K562 (cell line): ENCODE data around the gene HOPX. TPM values are rescaled to one million over a fixed set of nuclear protein-coding genes. Genes with fewer than 3 reads are reported as not detected.

Experiments used
- ATAC-seq: fragments of 200-7000 bp; cut with Tn5 transposase; 3 replicates; pipeline ENCODE4 v1.9.1; 2020; ENCODE audit warnings: moderate library complexity
- BruUV-seq: library from RNA; stranded (reverse); fragments of 400-500 nt; replicated peaks from 2 replicates; lab custom pipeline; 2021; lab: Mats Ljungman, UMichigan
- CTCF ChIA-PET: fragments of 300-600 bp; formaldehyde crosslinking; extraction: SDS; loops from one replicate; lab custom pipeline; 2021; ENCODE audit warnings: low intra/inter-chr PET ratio; lab: Yijun Ruan, JAX
- POLR2A ChIA-PET: fragments of 300-600, 350-650 bp; sonication (Branson Sonifier 250); formaldehyde crosslinking; extraction: SDS; loops from one replicate; lab custom pipeline; 2021; ENCODE audit warnings: antibody characterized with exemption, inconsistent platforms; lab: Yijun Ruan, JAX
- DNase-seq, 4 experiments: peaks; one replicate each; pipeline versions ENCODE4 v3.0.0 to v3.0.0-alpha.2; 2011 to 2018; ENCODE audit warnings: low spot score in 3 of 4, mixed read lengths in 3 of 4; ENCODE audit errors: extremely low read depth in 1 of 4
- FAIRE-seq: peaks from 2 replicates; lab custom pipeline; 2011; peaks lifted over from hg19 to GRCh38; lab: Jason Lieb, UNC
- H2AFZ ChIP-seq: 2 replicates; pipeline ENCODE4 v1.6.0; 2011; ENCODE audit warnings: low read depth, low read length, control low read depth, inconsistent platforms
- H3K27ac ChIP-seq: fragments of 200-600 bp; 3 replicates; pipeline ENCODE4 v1.8.0; 2011; ENCODE audit warnings: low read depth, mild to moderate bottlenecking, control low read depth, inconsistent platforms, low read length, moderate library complexity, mixed read lengths; ENCODE audit errors: extremely low read depth
- H3K27me3 ChIP-seq, 2 experiments: fragments of 300-600 bp in 1 of 2; 2 replicates in 1 of 2; 3 replicates in 1 of 2; pipeline versions ENCODE4 v1.6.0 to v1.8.0; 2011; ENCODE audit warnings: inconsistent platforms in 2 of 2, low read length in 2 of 2, mild to moderate bottlenecking in 1 of 2, mixed read lengths in 1 of 2, moderate library complexity in 1 of 2; ENCODE audit not compliant: control insufficient read depth in 2 of 2, insufficient read depth in 2 of 2
- H3K36me3 ChIP-seq: fragments of 300-600 bp; 3 replicates; pipeline ENCODE4 v1.8.0; 2011; ENCODE audit warnings: mild to moderate bottlenecking, low read length, inconsistent platforms; ENCODE audit not compliant: control insufficient read depth, insufficient read depth
- H3K4me1 ChIP-seq, 2 experiments: fragments of 200-600 bp in 1 of 2; replicated peaks in 1 of 2; 2 replicates in 1 of 2; 3 replicates in 1 of 2; pipeline versions ENCODE4 v1.5.1 to v1.8.0; 2011; ENCODE audit warnings: inconsistent platforms in 2 of 2, low read length in 2 of 2, mild to moderate bottlenecking in 1 of 2, mixed read lengths in 1 of 2, moderate library complexity in 1 of 2; ENCODE audit not compliant: control insufficient read depth in 2 of 2, insufficient read depth in 2 of 2
- H3K4me2 ChIP-seq: 2 replicates; pipeline ENCODE4 v1.6.1; 2011; ENCODE audit warnings: low read length, control low read depth, inconsistent platforms, mixed read lengths; ENCODE audit not compliant: insufficient read depth
- H3K4me3 ChIP-seq: fragments of 200-600 bp; sonication (generic), shearing (Covaris generic); 2 replicates; pipeline ENCODE4 v1.5.1; 2016; ENCODE audit warnings: control low read depth, inconsistent platforms
- H3K79me2 ChIP-seq: fragments of 200-600 bp; 3 replicates; pipeline ENCODE4 v1.8.0; 2011; ENCODE audit warnings: low read length, inconsistent platforms; ENCODE audit not compliant: control insufficient read depth, insufficient read depth
- H3K9ac ChIP-seq, 2 experiments: 2 replicates each; pipeline versions ENCODE4 v1.6.0 to v1.6.1; 2011; ENCODE audit warnings: low read depth in 2 of 2, low read length in 2 of 2, control low read depth in 1 of 2, inconsistent platforms in 1 of 2, mild to moderate bottlenecking in 1 of 2, mixed read lengths in 1 of 2; ENCODE audit not compliant: insufficient read depth in 1 of 2
- H3K9me1 ChIP-seq: one replicate; pipeline ENCODE4 v1.6.0; 2011; ENCODE audit warnings: inconsistent platforms, mild to moderate bottlenecking, low read length, moderate library complexity; ENCODE audit not compliant: control insufficient read depth, insufficient read depth
- H3K9me3 ChIP-seq: replicated peaks from 2 replicates; pipeline ENCODE4 v1.5.1; 2011; ENCODE audit warnings: low read depth, low read length, inconsistent platforms; ENCODE audit not compliant: control insufficient read depth, insufficient read depth
- H4K20me1 ChIP-seq: replicated peaks from 2 replicates; pipeline ENCODE4 v1.6.1; 2011; ENCODE audit warnings: low read length, inconsistent platforms, mixed read lengths; ENCODE audit not compliant: control insufficient read depth, insufficient read depth
- CHCHD3 ChIP-seq: fragments of 250-450 bp; sonication (Bioruptor Pico); IDR thresholded peaks from 2 replicates; pipeline ENCODE4 v2.1.2; 2022; ENCODE audit warnings: mild to moderate bottlenecking
- CUX1 ChIP-seq: fragments of 200-800 bp; sonication (Bioruptor generic); IDR thresholded peaks from 2 replicates; pipeline ENCODE4 v1.6.1; 2016; ENCODE audit warnings: missing genetic modification characterization, missing compliant biosample characterization
- MAFF ChIP-seq: IDR thresholded peaks from 2 replicates; pipeline ENCODE4 v1.6.1; 2012; ENCODE audit warnings: low read length, improper control_type of control experiment
- MEF2D ChIP-seq: conservative IDR thresholded peaks from 2 replicates; pipeline ENCODE4 v1.6.1; 2016; ENCODE audit warnings: low read depth, missing genetic modification characterization, missing compliant biosample characterization
- NR2F6 ChIP-seq: fragments of 450-650 bp; formaldehyde crosslinking; IDR thresholded peaks from 2 replicates; pipeline ENCODE4 v1.4.0; 2020; ENCODE audit warnings: mild to moderate bottlenecking
- OTX1 ChIP-seq: fragments of 450-650 bp; formaldehyde crosslinking; IDR thresholded peaks from 2 replicates; pipeline ENCODE4 v1.4.0; 2022; ENCODE audit warnings: mild to moderate bottlenecking
- RBBP5 ChIP-seq: fragments of 200-600 bp; sonication (generic); IDR thresholded peaks from 2 replicates; pipeline ENCODE4 v1.6.1; 2012; ENCODE audit warnings: borderline replicate concordance, mild to moderate bottlenecking, low read length, control low read depth, inconsistent platforms; ENCODE audit not compliant: insufficient read depth, poor library complexity, severe bottlenecking
- U2AF2 ChIP-seq: fragments of 200-400 bp; formaldehyde crosslinking; optimal IDR thresholded peaks from 2 replicates; pipeline ENCODE3; 2017; ENCODE audit warnings: low read depth, mild to moderate bottlenecking, low read length
- ZBTB5 ChIP-seq: fragments of 450-650 bp; IDR thresholded peaks from 2 replicates; pipeline ENCODE4 v1.6.1; 2017; ENCODE audit warnings: antibody characterized with exemption
- ZNF592 ChIP-seq: fragments of 450-650 bp; IDR thresholded peaks from 2 replicates; pipeline ENCODE4 v1.6.1; 2017; ENCODE audit warnings: antibody characterized with exemption, mild to moderate bottlenecking
- WGBS: fragments of 100-300 bp; shearing (Covaris generic); methylation state at CpG from one replicate; pipeline ENCODE4 v1.1.6; 2016; ENCODE audit warnings: low coverage, mixed read lengths; ENCODE audit not compliant: insufficient coverage; ENCODE audit errors: missing lambda C conversion rate; 5-methylcytosine and 5-hydroxymethylcytosine counted together
- in situ Hi-C: fragments of 300-500 bp; cut with MboI; formaldehyde crosslinking; loops from 4 replicates; pipeline ENCODE4 v1.15.0; 2018; ENCODE audit warnings: inconsistent platforms, mixed read lengths
- intact Hi-C: fragments of 100-400 bp; cut with micrococcal nuclease; formaldehyde crosslinking; loops from 2 replicates; pipeline ENCODE4 v1.14.2; 2022
- polyA plus RNA-seq, 8 experiments: library from polyadenylated mRNA; depleted of rRNA in 4 of 8; stranded (reverse) in 5 of 8; unstranded in 3 of 8; fragments of >200 nt; fragmentation: Nextera tagmentation in 2 of 8; fragmentation: Illumina TruSeq in 1 of 8; extraction: Ambion mirVana in 2 of 8; extraction: Trizol in 1 of 8; gene quantifications; 2 replicates each; pipeline versions ENCODE4 v1.2.1 to v1.2.3, GENCODE V29; 2011 to 2014; ENCODE audit warnings: inconsistent platforms in 1 of 8, missing spikeins in 1 of 8
- total RNA-seq, 7 experiments: library from RNA; depleted of rRNA in 6 of 7; stranded (reverse); fragments of >200 nt in 6 of 7; fragmentation: Illumina TruSeq in 2 of 7; extraction: Trizol in 2 of 7; gene quantifications; 2 replicates each; pipeline versions ENCODE4 v1.2.1 to v1.2.3, GENCODE V29; 2011 to 2021; ENCODE audit warnings: low replicate concordance in 1 of 7

HOPX gene
- total and polyA plus RNA-seq, 9 of the 15 experiments (the other 6 are each of a cell fraction or from before 2014, with no cell fraction given), result 0.24 TPM; not detected in 8

GRCh38 chr4:56704089-56704871, 23.2 kb upstream of the HOPX start:
- CTCF ChIA-PET, result no interaction called here
- POLR2A ChIA-PET, result no interaction called here
- TF ChIP-seq CUX1 (CRISPR knock-in tag) (no peak), ZBTB5 (no peak), OTX1 (CRISPR knock-in tag) (no peak), CHCHD3 (CRISPR knock-in tag) (no peak), U2AF2 (no peak), NR2F6 (CRISPR knock-in tag) (no peak), MAFF (no peak), RBBP5 (no peak), ZNF592 (no peak), MEF2D (tag) (no peak)

More at GRCh38 chr4:56704089-56704871, 23.2 kb upstream of the HOPX start:
- Histone ChIP-seq H3K9me3 (no peaks in the 10 kb centered on the region), H3K9ac (no peak overlapping the region), H3K27me3 (peaks cover 2 to 4% of the 10 kb centered on the region in 2 experiments; a peak in 2 of 5 replicates), H4K20me1 (no peaks in the 10 kb centered on the region), H3K27ac (no peak overlapping the region), H3K4me2 (no peak overlapping the region), H3K9me1 (no peaks in the 10 kb centered on the region), H2AFZ (no peak overlapping the region), H3K4me1 (no peaks in the 10 kb centered on the region), H3K4me3 (no peak overlapping the region), H3K36me3 (no peaks in the 10 kb centered on the region), H3K79me2 (no peaks in the 10 kb centered on the region)
- intact Hi-C loops, result no loop called here
- WGBS, result 3% methylated on average over 7 of the region's 7 CpGs
- FAIRE-seq, result no peak
- in situ Hi-C loops, result no loop called here
- ATAC-seq, result no peak
- no peak for DNase-seq
- BruUV-seq, result no TSS peak
